Kidney epithelial cell (primary cell): ENCODE results near the gene NHSL1. TPM values are rescaled to one million over a fixed set of nuclear protein-coding genes. Genes with fewer than 3 reads are reported as not detected.

Experiments used
- DNase-seq: peaks from one replicate; pipeline ENCODE4 v3.0.0-alpha.2; 2010; ENCODE audit warnings: low read depth
- H3K27me3 ChIP-seq: 2 replicates; pipeline ENCODE4 v1.6.0; 2011; ENCODE audit warnings: low read length; ENCODE audit not compliant: control insufficient read depth, insufficient read depth
- H3K36me3 ChIP-seq: 2 replicates; pipeline ENCODE4 v1.5.1; 2011; ENCODE audit warnings: low read length; ENCODE audit not compliant: control insufficient read depth, insufficient read depth
- H3K4me3 ChIP-seq: 2 replicates; pipeline ENCODE4 v1.5.1; 2011; ENCODE audit warnings: low read depth, mild to moderate bottlenecking, control low read depth, low read length
- CTCF ChIP-seq: IDR thresholded peaks from 2 replicates; pipeline ENCODE4 v1.5.1; 2011; ENCODE audit warnings: mild to moderate bottlenecking, moderate library complexity, low read length, control low read depth, inconsistent platforms; ENCODE audit not compliant: insufficient read depth, poor library complexity, severe bottlenecking
- total RNA-seq: library from RNA; depleted of rRNA; stranded (reverse); fragments of >200 nt; gene quantifications from 2 replicates; pipeline ENCODE4 v1.2.3, GENCODE V29; 2015

Gene NHSL1
- total RNA-seq, 1 donor from 2014 or later = 11.5 TPM

DNA sequence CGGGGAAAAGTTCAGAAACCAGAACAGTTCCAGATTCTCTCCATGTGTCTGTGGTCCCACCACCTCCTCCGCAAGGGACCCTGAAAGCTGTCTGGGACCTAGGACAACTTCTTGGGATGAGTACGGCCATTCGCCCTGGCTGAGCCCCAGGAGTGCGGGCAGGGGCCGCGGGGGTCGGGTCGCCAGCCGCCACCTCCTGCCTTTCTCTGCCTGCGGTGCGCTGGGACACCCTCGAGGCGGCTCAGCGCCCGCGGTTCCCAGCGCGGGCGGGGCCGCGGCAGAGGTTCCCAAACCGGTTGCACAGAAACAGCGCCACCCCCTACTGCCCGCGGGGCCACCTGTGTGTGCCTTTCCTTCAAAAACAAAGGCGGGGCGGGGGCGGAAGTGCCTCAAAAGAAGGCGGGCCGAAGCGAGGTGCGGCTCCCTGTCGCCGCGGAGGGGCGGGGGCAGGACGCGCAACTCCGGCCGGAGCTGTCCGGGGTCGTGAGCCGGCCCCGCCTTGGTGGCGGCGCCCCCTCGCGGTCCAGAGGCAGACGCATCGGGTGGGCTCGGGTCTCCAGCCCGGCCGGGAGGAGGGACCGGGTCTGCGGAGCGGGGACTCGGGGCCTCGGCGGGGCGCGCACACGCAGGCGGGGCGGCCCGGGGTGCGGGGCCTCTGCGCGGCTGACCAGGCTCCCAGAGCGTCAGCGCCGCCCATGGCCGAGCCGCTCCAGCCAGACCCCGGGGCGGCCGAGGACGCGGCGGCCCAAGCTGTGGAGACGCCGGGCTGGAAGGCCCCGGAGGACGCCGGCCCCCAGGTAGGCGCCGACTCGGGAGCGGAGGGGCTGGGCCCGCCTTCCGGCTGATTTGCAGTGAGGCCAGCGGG lies 95.3 kb downstream of the NHSL1 start, which contains the start of gene HEBP2:
Gene HEBP2 (plus strand): TSS at position 423 of the 865 bp plus-strand sequence. CDS start 273 bp downstream, at position 696.
- Histone ChIP-seq H3K36me3 (peaks cover 1% of the 10 kb centered on the region), H3K4me3 (peak within 1 kb of the TSS; percentile 59), H3K27me3 (no peaks in the 10 kb centered on the region)
- peak; percentile 59 for DNase-seq
- TF ChIP-seq CTCF = peak; percentile 32

GRCh38 chr6:138403324-138403800 lies 95.9 kb downstream of the NHSL1 start:
- peaks cover 1% of the 10 kb centered on the region for H3K36me3 ChIP-seq
- no peaks in the 10 kb centered on the region for H3K27me3 ChIP-seq
- peak; percentile 47 for TF ChIP-seq CTCF
- H3K4me3 ChIP-seq = peak overlapping the region; percentile 59
- no peak for DNase-seq

- no peak for TF ChIP-seq CTCF
- DNase-seq = no peak
- Histone ChIP-seq H3K27me3 (no peaks in the 10 kb centered on the region), H3K36me3 (peaks cover 1% of the 10 kb centered on the region), H3K4me3 (no peak overlapping the region)
Measured at GRCh38 chr6:138402838-138403187, 96.5 kb downstream of the NHSL1 start.

- no peak overlapping the region for H3K4me3 ChIP-seq
- TF ChIP-seq CTCF = no peak
- no peaks in the 10 kb centered on the region for H3K27me3 ChIP-seq
- no peaks in the 10 kb centered on the region for H3K36me3 ChIP-seq
- DNase-seq = no peak
Measured at GRCh38 chr6:138401960-138402837, 97.1 kb downstream of the NHSL1 start.

DNA sequence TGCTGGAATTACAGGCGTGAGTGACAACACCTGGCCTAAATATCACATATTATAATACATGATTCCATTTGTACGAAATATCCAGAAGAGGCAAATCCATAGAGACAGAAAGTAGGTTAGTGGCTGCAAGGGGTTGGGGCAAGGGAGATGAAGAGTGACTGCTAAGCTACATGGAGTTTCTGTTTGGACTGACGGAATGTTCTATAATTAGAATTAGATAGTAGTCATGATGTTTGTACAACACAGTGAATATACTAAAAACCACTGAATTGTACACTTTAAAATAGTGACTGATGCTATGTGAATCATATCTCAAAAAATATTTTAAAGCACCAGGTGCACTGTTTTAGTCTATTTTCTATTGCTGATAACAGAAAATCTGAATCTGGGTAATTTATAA lies 99.0 kb downstream of the NHSL1 start:
- no peak for TF ChIP-seq CTCF
- no peak for DNase-seq
- no peaks in the 10 kb centered on the region for H3K27me3 ChIP-seq
- H3K36me3 ChIP-seq = no peaks in the 10 kb centered on the region
- H3K4me3 ChIP-seq = no peak overlapping the region
